ENCODE data around the gene CPXM2. TPM values are rescaled to one million over a fixed set of nuclear protein-coding genes. Genes with fewer than 3 reads are reported as not detected.

The CPXM2 gene
- total and polyA plus RNA-seq, 9 of the 15 experiments (the other 6 are each of a cell fraction or from before 2014, with no cell fraction given): not detected

DNA sequence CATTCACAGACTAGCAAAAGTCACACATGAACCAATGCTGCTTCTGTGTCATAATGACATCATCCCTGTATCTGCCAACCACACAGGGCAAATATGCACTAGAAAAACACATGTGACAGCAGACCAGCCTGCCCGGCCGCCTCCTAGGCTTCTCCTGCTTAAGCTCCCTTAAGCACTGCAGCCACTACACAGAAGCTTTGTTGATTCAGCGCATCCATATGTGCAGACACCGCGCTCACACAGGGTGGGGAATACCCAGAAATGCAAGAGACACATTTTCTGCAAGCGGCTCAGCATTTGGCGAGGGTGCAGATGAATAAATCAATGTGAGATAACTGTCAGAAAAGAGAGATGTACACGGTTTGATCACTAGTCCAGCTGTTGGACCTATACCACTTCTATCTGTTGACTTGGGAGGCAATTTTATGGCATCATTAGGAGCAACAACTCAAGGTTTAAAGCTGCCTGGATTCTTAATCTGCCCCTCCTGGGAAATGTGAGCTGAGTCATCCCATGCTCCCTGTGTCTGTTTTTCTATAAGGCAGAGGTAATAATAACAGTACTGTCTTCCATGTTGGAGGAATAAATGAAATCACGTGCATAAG lies 33.4 kb downstream of the CPXM2 start (continued):
- TF ChIP-seq, protein P1, sequence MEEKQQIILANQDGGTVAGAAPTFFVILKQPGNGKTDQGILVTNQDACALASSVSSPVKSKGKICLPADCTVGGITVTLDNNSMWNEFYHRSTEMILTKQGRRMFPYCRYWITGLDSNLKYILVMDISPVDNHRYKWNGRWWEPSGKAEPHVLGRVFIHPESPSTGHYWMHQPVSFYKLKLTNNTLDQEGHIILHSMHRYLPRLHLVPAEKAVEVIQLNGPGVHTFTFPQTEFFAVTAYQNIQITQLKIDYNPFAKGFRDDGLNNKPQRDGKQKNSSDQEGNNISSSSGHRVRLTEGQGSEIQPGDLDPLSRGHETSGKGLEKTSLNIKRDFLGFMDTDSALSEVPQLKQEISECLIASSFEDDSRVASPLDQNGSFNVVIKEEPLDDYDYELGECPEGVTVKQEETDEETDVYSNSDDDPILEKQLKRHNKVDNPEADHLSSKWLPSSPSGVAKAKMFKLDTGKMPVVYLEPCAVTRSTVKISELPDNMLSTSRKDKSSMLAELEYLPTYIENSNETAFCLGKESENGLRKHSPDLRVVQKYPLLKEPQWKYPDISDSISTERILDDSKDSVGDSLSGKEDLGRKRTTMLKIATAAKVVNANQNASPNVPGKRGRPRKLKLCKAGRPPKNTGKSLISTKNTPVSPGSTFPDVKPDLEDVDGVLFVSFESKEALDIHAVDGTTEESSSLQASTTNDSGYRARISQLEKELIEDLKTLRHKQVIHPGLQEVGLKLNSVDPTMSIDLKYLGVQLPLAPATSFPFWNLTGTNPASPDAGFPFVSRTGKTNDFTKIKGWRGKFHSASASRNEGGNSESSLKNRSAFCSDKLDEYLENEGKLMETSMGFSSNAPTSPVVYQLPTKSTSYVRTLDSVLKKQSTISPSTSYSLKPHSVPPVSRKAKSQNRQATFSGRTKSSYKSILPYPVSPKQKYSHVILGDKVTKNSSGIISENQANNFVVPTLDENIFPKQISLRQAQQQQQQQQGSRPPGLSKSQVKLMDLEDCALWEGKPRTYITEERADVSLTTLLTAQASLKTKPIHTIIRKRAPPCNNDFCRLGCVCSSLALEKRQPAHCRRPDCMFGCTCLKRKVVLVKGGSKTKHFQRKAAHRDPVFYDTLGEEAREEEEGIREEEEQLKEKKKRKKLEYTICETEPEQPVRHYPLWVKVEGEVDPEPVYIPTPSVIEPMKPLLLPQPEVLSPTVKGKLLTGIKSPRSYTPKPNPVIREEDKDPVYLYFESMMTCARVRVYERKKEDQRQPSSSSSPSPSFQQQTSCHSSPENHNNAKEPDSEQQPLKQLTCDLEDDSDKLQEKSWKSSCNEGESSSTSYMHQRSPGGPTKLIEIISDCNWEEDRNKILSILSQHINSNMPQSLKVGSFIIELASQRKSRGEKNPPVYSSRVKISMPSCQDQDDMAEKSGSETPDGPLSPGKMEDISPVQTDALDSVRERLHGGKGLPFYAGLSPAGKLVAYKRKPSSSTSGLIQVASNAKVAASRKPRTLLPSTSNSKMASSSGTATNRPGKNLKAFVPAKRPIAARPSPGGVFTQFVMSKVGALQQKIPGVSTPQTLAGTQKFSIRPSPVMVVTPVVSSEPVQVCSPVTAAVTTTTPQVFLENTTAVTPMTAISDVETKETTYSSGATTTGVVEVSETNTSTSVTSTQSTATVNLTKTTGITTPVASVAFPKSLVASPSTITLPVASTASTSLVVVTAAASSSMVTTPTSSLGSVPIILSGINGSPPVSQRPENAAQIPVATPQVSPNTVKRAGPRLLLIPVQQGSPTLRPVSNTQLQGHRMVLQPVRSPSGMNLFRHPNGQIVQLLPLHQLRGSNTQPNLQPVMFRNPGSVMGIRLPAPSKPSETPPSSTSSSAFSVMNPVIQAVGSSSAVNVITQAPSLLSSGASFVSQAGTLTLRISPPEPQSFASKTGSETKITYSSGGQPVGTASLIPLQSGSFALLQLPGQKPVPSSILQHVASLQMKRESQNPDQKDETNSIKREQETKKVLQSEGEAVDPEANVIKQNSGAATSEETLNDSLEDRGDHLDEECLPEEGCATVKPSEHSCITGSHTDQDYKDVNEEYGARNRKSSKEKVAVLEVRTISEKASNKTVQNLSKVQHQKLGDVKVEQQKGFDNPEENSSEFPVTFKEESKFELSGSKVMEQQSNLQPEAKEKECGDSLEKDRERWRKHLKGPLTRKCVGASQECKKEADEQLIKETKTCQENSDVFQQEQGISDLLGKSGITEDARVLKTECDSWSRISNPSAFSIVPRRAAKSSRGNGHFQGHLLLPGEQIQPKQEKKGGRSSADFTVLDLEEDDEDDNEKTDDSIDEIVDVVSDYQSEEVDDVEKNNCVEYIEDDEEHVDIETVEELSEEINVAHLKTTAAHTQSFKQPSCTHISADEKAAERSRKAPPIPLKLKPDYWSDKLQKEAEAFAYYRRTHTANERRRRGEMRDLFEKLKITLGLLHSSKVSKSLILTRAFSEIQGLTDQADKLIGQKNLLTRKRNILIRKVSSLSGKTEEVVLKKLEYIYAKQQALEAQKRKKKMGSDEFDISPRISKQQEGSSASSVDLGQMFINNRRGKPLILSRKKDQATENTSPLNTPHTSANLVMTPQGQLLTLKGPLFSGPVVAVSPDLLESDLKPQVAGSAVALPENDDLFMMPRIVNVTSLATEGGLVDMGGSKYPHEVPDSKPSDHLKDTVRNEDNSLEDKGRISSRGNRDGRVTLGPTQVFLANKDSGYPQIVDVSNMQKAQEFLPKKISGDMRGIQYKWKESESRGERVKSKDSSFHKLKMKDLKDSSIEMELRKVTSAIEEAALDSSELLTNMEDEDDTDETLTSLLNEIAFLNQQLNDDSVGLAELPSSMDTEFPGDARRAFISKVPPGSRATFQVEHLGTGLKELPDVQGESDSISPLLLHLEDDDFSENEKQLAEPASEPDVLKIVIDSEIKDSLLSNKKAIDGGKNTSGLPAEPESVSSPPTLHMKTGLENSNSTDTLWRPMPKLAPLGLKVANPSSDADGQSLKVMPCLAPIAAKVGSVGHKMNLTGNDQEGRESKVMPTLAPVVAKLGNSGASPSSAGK (IDR thresholded peaks at IDR 0.05): no peak
- TF ChIP-seq STAT5B (CRISPR knock-in tag; IDR thresholded peaks at IDR 0.05) (no peak), TRIM24 (IDR thresholded peaks at IDR 0.05) (no peak), CBFB (CRISPR knock-in tag; IDR thresholded peaks at IDR 0.05) (no peak), SMAD1 (IDR thresholded peaks at IDR 0.05; ENCODE audit: low read depth, low read length, partially characterized antibody) (no peak)
- TF ChIP-seq, protein P2, sequence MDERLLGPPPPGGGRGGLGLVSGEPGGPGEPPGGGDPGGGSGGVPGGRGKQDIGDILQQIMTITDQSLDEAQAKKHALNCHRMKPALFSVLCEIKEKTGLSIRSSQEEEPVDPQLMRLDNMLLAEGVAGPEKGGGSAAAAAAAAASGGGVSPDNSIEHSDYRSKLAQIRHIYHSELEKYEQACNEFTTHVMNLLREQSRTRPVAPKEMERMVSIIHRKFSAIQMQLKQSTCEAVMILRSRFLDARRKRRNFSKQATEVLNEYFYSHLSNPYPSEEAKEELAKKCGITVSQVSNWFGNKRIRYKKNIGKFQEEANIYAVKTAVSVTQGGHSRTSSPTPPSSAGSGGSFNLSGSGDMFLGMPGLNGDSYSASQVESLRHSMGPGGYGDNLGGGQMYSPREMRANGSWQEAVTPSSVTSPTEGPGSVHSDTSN (CRISPR knock-in tag; IDR thresholded peaks at IDR 0.05; ENCODE audit: low read depth): no peak
- TF ChIP-seq, protein P2 (tag; conservative IDR thresholded peaks at IDR 0.05; ENCODE audit: low read depth): no peak
- TF ChIP-seq, protein P3, sequence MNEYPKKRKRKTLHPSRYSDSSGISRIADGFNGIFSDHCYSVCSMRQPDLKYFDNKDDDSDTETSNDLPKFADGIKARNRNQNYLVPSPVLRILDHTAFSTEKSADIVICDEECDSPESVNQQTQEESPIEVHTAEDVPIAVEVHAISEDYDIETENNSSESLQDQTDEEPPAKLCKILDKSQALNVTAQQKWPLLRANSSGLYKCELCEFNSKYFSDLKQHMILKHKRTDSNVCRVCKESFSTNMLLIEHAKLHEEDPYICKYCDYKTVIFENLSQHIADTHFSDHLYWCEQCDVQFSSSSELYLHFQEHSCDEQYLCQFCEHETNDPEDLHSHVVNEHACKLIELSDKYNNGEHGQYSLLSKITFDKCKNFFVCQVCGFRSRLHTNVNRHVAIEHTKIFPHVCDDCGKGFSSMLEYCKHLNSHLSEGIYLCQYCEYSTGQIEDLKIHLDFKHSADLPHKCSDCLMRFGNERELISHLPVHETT (CRISPR knock-in tag; conservative IDR thresholded peaks at IDR 0.05 in 1 of 2, IDR thresholded peaks at IDR 0.05 in 1 of 2): no peak
- TF ChIP-seq, protein P4, sequence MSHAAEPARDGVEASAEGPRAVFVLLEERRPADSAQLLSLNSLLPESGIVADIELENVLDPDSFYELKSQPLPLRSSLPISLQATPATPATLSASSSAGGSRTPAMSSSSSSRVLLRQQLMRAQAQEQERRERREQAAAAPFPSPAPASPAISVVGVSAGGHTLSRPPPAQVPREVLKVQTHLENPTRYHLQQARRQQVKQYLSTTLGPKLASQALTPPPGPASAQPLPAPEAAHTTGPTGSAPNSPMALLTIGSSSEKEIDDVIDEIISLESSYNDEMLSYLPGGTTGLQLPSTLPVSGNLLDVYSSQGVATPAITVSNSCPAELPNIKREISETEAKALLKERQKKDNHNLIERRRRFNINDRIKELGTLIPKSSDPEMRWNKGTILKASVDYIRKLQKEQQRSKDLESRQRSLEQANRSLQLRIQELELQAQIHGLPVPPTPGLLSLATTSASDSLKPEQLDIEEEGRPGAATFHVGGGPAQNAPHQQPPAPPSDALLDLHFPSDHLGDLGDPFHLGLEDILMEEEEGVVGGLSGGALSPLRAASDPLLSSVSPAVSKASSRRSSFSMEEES (CRISPR knock-in tag; IDR thresholded peaks at IDR 0.05): no peak

All from K562 (cell line).